HG03108 (cell line): ENCODE results near the gene COL9A2.

ENCODE experiments used
- ATAC-seq: cut with Tn5 transposase; IDR thresholded peaks from one replicate; pipeline ENCODE4 v1.9.1; 2021; ENCODE audit warnings: moderate library complexity; ENCODE audit not compliant: unreplicated experiment

The COL9A2 gene

GRCh38 chr1:40265298-40265697, 51.8 kb downstream of the COL9A2 start:
- no peak for ATAC-seq

- ATAC-seq, result no peak
Observed at GRCh38 chr1:40264354-40264781, 52.7 kb downstream of the COL9A2 start.

GRCh38 chr1:40258445-40258769, 58.7 kb downstream of the COL9A2 start:
- no peak for ATAC-seq

GRCh38 chr1:40257688-40258444, 59.2 kb downstream of the COL9A2 start, which contains the start of gene ZMPSTE24:
ZMPSTE24 (plus strand) TSS chr1:40258236; CDS start chr1:40258272, 36 bp downstream.
- peak; percentile 91 for ATAC-seq

- peak; percentile 3 for ATAC-seq
Observed at GRCh38 chr1:40257313-40257687, 59.8 kb downstream of the COL9A2 start.

GRCh38 chr1:40256401-40257084, 60.5 kb downstream of the COL9A2 start:
- ATAC-seq, result no peak

GRCh38 chr1:40255231-40255630, 61.9 kb downstream of the COL9A2 start:
- ATAC-seq, result no peak

GRCh38 chr1:40252601-40253000, 64.5 kb downstream of the COL9A2 start:
- no peak for ATAC-seq

- no peak for ATAC-seq
Observed at GRCh38 chr1:40251456-40251855, 65.6 kb downstream of the COL9A2 start.
